Keratinocyte (primary cell): ENCODE data around the gene PCCA. TPM values are rescaled to one million over a fixed set of nuclear protein-coding genes. Genes with fewer than 3 reads are reported as not detected.

Experiments
- DNase-seq: peaks from one replicate; pipeline ENCODE4 v3.0.0-alpha.2; 2011; ENCODE audit warnings: low read depth, missing footprints, low spot score
- FAIRE-seq: peaks from 2 replicates; lab custom pipeline; 2011; peaks lifted over from hg19 to GRCh38; lab: Jason Lieb, UNC
- H2AFZ ChIP-seq: 2 replicates; pipeline ENCODE4 v1.6.0; 2012; ENCODE audit warnings: low read length, control low read depth, inconsistent platforms; ENCODE audit not compliant: control insufficient read depth
- H3K27ac ChIP-seq: 2 replicates; pipeline ENCODE4 v1.5.1; 2011; ENCODE audit warnings: low read length; ENCODE audit not compliant: control insufficient read depth, insufficient read depth
- H3K27me3 ChIP-seq: 3 replicates; pipeline ENCODE4 v1.6.0; 2011; ENCODE audit warnings: low read length; ENCODE audit not compliant: control insufficient read depth, insufficient read depth; ENCODE audit errors: extremely low read depth
- H3K36me3 ChIP-seq, 2 experiments: 2 replicates in 1 of 2; 3 replicates in 1 of 2; pipeline ENCODE4 v1.5.1; 2011; ENCODE audit warnings: low read length in 2 of 2, mild to moderate bottlenecking in 1 of 2; ENCODE audit not compliant: control insufficient read depth in 2 of 2, insufficient read depth in 2 of 2; ENCODE audit errors: extremely low read depth in 1 of 2
- H3K4me1 ChIP-seq: 3 replicates; pipeline ENCODE4 v1.5.1; 2011; ENCODE audit warnings: low read length; ENCODE audit not compliant: control insufficient read depth, insufficient read depth; ENCODE audit errors: extremely low read depth
- H3K4me2 ChIP-seq: 3 replicates; pipeline ENCODE4 v1.6.0; 2011; ENCODE audit warnings: low read depth, low read length; ENCODE audit not compliant: control insufficient read depth, insufficient read depth; ENCODE audit errors: extremely low read depth
- H3K4me3 ChIP-seq, 3 experiments: fragments of 200-600 bp in 1 of 3; sonication (generic) in 1 of 3; 2 replicates in 2 of 3; 3 replicates in 1 of 3; pipeline ENCODE4 v1.5.1; 2011 to 2016; ENCODE audit warnings: low read length in 3 of 3, mild to moderate bottlenecking in 3 of 3, control low read depth in 2 of 3, inconsistent platforms in 1 of 3, low read depth in 1 of 3, mixed read lengths in 1 of 3, mixed run types in 1 of 3, moderate library complexity in 1 of 3; ENCODE audit not compliant: control insufficient read depth in 2 of 3, insufficient read depth in 2 of 3; ENCODE audit errors: extremely low read depth in 1 of 3
- H3K79me2 ChIP-seq: 2 replicates; pipeline ENCODE4 v1.6.0; 2012; ENCODE audit warnings: low read length; ENCODE audit not compliant: control insufficient read depth, insufficient read depth
- H3K9ac ChIP-seq: 3 replicates; pipeline ENCODE4 v1.6.0; 2011; ENCODE audit warnings: low read length; ENCODE audit not compliant: control insufficient read depth, insufficient read depth; ENCODE audit errors: extremely low read depth
- H3K9me1 ChIP-seq: 3 replicates; pipeline ENCODE4 v1.6.0; 2011; ENCODE audit warnings: low read length; ENCODE audit not compliant: control insufficient read depth, insufficient read depth; ENCODE audit errors: extremely low read depth
- H3K9me3 ChIP-seq: 2 replicates; pipeline ENCODE4 v1.5.1; 2012; ENCODE audit warnings: low read depth, low read length; ENCODE audit not compliant: control insufficient read depth
- H4K20me1 ChIP-seq: 3 replicates; pipeline ENCODE4 v1.6.0; 2011; ENCODE audit warnings: low read length; ENCODE audit not compliant: control insufficient read depth, insufficient read depth; ENCODE audit errors: extremely low read depth
- CTCF ChIP-seq, 3 experiments: IDR thresholded peaks in 1 of 3; conservative IDR thresholded peaks in 1 of 3; optimal IDR thresholded peaks in 1 of 3; 2 replicates in 2 of 3; 3 replicates in 1 of 3; pipeline versions ENCODE3 to v1.5.1; 2011; ENCODE audit warnings: low read length in 3 of 3, mild to moderate bottlenecking in 3 of 3, moderate library complexity in 2 of 3, control low read depth in 1 of 3, inconsistent platforms in 1 of 3; ENCODE audit not compliant: insufficient read depth in 2 of 3; ENCODE audit errors: extremely low read depth in 1 of 3
- EZH2 ChIP-seq: IDR thresholded peaks from one replicate; pipeline ENCODE4 v1.6.1; 2012; ENCODE audit warnings: inconsistent platforms, mild to moderate bottlenecking, low read length, moderate library complexity
- dilution Hi-C: fragments of 300-500 bp; cut with MboI; formaldehyde crosslinking; loops from one replicate; pipeline ENCODE4 v1.7.0; 2020; ENCODE audit warnings: low sequenced_read_pairs; ENCODE audit not compliant: extremely low pct_ligation_motif_present
- polyA plus RNA-seq, 5 experiments: library from polyadenylated mRNA; depleted of rRNA in 3 of 5; stranded (reverse) in 3 of 5; stranded (forward) in 1 of 5; unstranded in 1 of 5; fragments of >200 nt; gene quantifications; 1 replicate in 1 of 5; 2 replicates in 3 of 5; 3 replicates in 1 of 5; pipeline versions ENCODE4 v1.2.1 to v1.2.3, GENCODE V29; 2011 to 2012; ENCODE audit warnings: missing spikeins in 2 of 5, low read depth in 1 of 5, low replicate concordance in 1 of 5

The PCCA gene
- polyA plus RNA-seq, 1 donor (not counting 4 experiments of a cell fraction or from before 2014, with no cell fraction given), result 8.1 TPM

GRCh38 chr13:100537486-100537885 lies 448.6 kb downstream of the PCCA start:
- H3K4me3 ChIP-seq, result no peak overlapping the region
- no peak overlapping the region for H3K9ac ChIP-seq
- H3K36me3 ChIP-seq, result no peaks in the 10 kb centered on the region
- H3K79me2 ChIP-seq, result no peaks in the 10 kb centered on the region
- H4K20me1 ChIP-seq, result no peaks in the 10 kb centered on the region
- DNase-seq (no peak), FAIRE-seq (no peak)
- no peaks in the 10 kb centered on the region for H3K9me1 ChIP-seq
- dilution Hi-C loops, result no loop called here
- H3K27me3 ChIP-seq, result no peaks in the 10 kb centered on the region
- no peak overlapping the region for H3K4me2 ChIP-seq
- no peak overlapping the region for H2AFZ ChIP-seq
- TF ChIP-seq EZH2, result no peak
- no peak for TF ChIP-seq CTCF (optimal IDR thresholded peaks at IDR 0.05 in 1 of 3, IDR thresholded peaks at IDR 0.05 in 1 of 3, conservative IDR thresholded peaks at IDR 0.05 in 1 of 3; ENCODE audit: extremely low read depth in 1 of 3, insufficient read depth in 2 of 3, low read length in 3 of 3)
- no peaks in the 10 kb centered on the region for H3K9me3 ChIP-seq
- H3K27ac ChIP-seq, result no peak overlapping the region
- peaks cover 8% of the 10 kb centered on the region for H3K4me1 ChIP-seq

DNA sequence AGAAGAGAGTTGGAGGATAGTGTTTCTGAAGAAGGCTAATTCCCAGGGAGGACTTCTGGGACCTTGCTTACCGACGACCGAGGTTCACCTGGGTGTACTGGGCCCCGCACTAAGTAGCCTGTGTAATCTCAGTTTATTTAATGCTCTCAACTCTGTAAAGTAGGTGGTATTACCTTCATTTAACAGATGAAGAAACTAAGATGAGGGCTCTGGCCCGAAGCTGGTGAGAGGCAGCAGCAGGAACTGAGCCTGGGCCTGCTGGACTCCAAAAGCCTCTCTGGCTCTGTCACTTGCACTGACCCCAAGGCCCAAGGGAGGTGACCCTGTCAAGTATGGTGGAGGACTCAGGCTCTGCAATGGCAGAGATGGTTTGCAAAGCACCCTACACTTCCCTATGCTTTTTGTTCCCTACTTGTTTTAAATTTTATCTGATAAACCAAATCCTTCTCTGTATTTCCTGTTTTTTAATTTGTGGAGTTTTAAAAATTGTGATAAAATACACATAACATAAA lies 449.1 kb downstream of the PCCA start:
- Histone ChIP-seq H3K4me2 (no peak overlapping the region), H3K36me3 (no peaks in the 10 kb centered on the region), H4K20me1 (no peaks in the 10 kb centered on the region), H3K9ac (no peak overlapping the region), H3K4me3 (no peak overlapping the region), H3K9me3 (no peaks in the 10 kb centered on the region), H3K79me2 (no peaks in the 10 kb centered on the region), H3K27ac (no peak overlapping the region), H3K9me1 (no peaks in the 10 kb centered on the region), H3K27me3 (no peaks in the 10 kb centered on the region), H3K4me1 (peaks cover 13% of the 10 kb centered on the region), H2AFZ (no peak overlapping the region)
- dilution Hi-C loops, result no loop called here
- TF ChIP-seq CTCF (optimal IDR thresholded peaks at IDR 0.05 in 1 of 3, IDR thresholded peaks at IDR 0.05 in 1 of 3, conservative IDR thresholded peaks at IDR 0.05 in 1 of 3; ENCODE audit: extremely low read depth in 1 of 3, insufficient read depth in 2 of 3, low read length in 3 of 3) (no peak), EZH2 (no peak)
- FAIRE-seq (no peak), DNase-seq (no peak)
